ENCODE measurements around the gene CORO2A. TPM values are rescaled to one million over a fixed set of nuclear protein-coding genes. Genes with fewer than 3 reads are reported as not detected.
"Not testable (repeated sequence)": the region's sequence is repeated elsewhere in the genome, so short reads cannot be mapped to it uniquely, and the experiment has no call there.

Gene CORO2A
- total RNA-seq, 1 experiment from 2014 or later, result 30.5 TPM

GRCh38 chr9:98140503-98140902 lies 51.9 kb downstream of the CORO2A start:
- Histone ChIP-seq H3K36me3 (replicated peaks; ENCODE audit: control insufficient read depth, insufficient read depth, low read length) (peaks cover 2% of the 10 kb centered on the region), H3K4me3 (ENCODE audit: insufficient read depth, low read depth, low read length) (no peak overlapping the region), H3K27me3 (ENCODE audit: control insufficient read depth, insufficient read depth, low read length) (no peaks in the 10 kb centered on the region)
- DNase-seq, result no peak

GRCh38 chr9:98136489-98136888 lies 55.9 kb downstream of the CORO2A start:
- H3K36me3 ChIP-seq (replicated peaks; ENCODE audit: control insufficient read depth, insufficient read depth, low read length), result peaks cover 13% of the 10 kb centered on the region
- no peaks in the 10 kb centered on the region for H3K27me3 ChIP-seq (ENCODE audit: control insufficient read depth, insufficient read depth, low read length)
- DNase-seq, result no peak
- H3K4me3 ChIP-seq (ENCODE audit: insufficient read depth, low read depth, low read length), result no peak overlapping the region

- Histone ChIP-seq H3K27me3 (ENCODE audit: control insufficient read depth, insufficient read depth, low read length) (no peaks in the 10 kb centered on the region), H3K36me3 (replicated peaks; ENCODE audit: control insufficient read depth, insufficient read depth, low read length) (peaks cover 13% of the 10 kb centered on the region), H3K4me3 (ENCODE audit: insufficient read depth, low read depth, low read length) (no peak overlapping the region)
- DNase-seq, result no peak
Measured at GRCh38 chr9:98135938-98136337, 56.5 kb downstream of the CORO2A start.

GRCh38 chr9:98135558-98135934 lies 56.9 kb downstream of the CORO2A start:
- Histone ChIP-seq H3K4me3 (ENCODE audit: insufficient read depth, low read depth, low read length) (no peak overlapping the region), H3K36me3 (replicated peaks; ENCODE audit: control insufficient read depth, insufficient read depth, low read length) (peaks cover 13% of the 10 kb centered on the region), H3K27me3 (ENCODE audit: control insufficient read depth, insufficient read depth, low read length) (no peaks in the 10 kb centered on the region)
- DNase-seq, result no peak

GRCh38 chr9:98134702-98135557 lies 57.5 kb downstream of the CORO2A start:
- DNase-seq, result no peak
- no peaks in the 10 kb centered on the region for H3K27me3 ChIP-seq (ENCODE audit: control insufficient read depth, insufficient read depth, low read length)
- H3K36me3 ChIP-seq (replicated peaks; ENCODE audit: control insufficient read depth, insufficient read depth, low read length), result peaks cover 13% of the 10 kb centered on the region

GRCh38 chr9:98132806-98133631 lies 59.4 kb downstream of the CORO2A start:
- peaks cover 22% of the 10 kb centered on the region for H3K36me3 ChIP-seq (replicated peaks; ENCODE audit: control insufficient read depth, insufficient read depth, low read length)
- no peaks in the 10 kb centered on the region for H3K27me3 ChIP-seq (ENCODE audit: control insufficient read depth, insufficient read depth, low read length)
- no peak overlapping the region for H3K4me3 ChIP-seq (ENCODE audit: insufficient read depth, low read depth, low read length)
- peak; percentile 83 for DNase-seq

More at GRCh38 chr9:98134702-98135557, 57.5 kb downstream of the CORO2A start:
- H3K4me3 ChIP-seq (ENCODE audit: insufficient read depth, low read depth, low read length), result no peak overlapping the region

- Histone ChIP-seq H3K36me3 (replicated peaks; ENCODE audit: control insufficient read depth, insufficient read depth, low read length) (peaks cover 26% of the 10 kb centered on the region), H3K27me3 (ENCODE audit: control insufficient read depth, insufficient read depth, low read length) (no peaks in the 10 kb centered on the region), H3K4me3 (ENCODE audit: insufficient read depth, low read depth, low read length) (no peak overlapping the region)
- no peak for DNase-seq
Measured at GRCh38 chr9:98132158-98132557, 60.3 kb downstream of the CORO2A start.

- Histone ChIP-seq H3K4me3 (ENCODE audit: insufficient read depth, low read depth, low read length) (no peak overlapping the region), H3K36me3 (replicated peaks; ENCODE audit: control insufficient read depth, insufficient read depth, low read length) (peaks cover 29% of the 10 kb centered on the region), H3K27me3 (ENCODE audit: control insufficient read depth, insufficient read depth, low read length) (no peaks in the 10 kb centered on the region)
- no peak for DNase-seq
Measured at GRCh38 chr9:98130576-98131228, 61.7 kb downstream of the CORO2A start.

- not testable (repeated sequence) for DNase-seq; H3K27me3 ChIP-seq (ENCODE audit: control insufficient read depth, insufficient read depth, low read length); H3K4me3 ChIP-seq (ENCODE audit: insufficient read depth, low read depth, low read length)
- peaks cover 29% of the 10 kb centered on the region for H3K36me3 ChIP-seq (replicated peaks; ENCODE audit: control insufficient read depth, insufficient read depth, low read length)
Measured at GRCh38 chr9:98130060-98130459, 62.4 kb downstream of the CORO2A start.

GRCh38 chr9:98129451-98129881 lies 63.0 kb downstream of the CORO2A start:
- Histone ChIP-seq H3K4me3 (ENCODE audit: insufficient read depth, low read depth, low read length) (no peak overlapping the region), H3K27me3 (ENCODE audit: control insufficient read depth, insufficient read depth, low read length) (no peaks in the 10 kb centered on the region), H3K36me3 (replicated peaks; ENCODE audit: control insufficient read depth, insufficient read depth, low read length) (peaks cover 34% of the 10 kb centered on the region)
- DNase-seq, result no peak

- no peak for DNase-seq
- peaks cover 33% of the 10 kb centered on the region for H3K36me3 ChIP-seq (replicated peaks; ENCODE audit: control insufficient read depth, insufficient read depth, low read length)
- H3K4me3 ChIP-seq (ENCODE audit: insufficient read depth, low read depth, low read length), result no peak overlapping the region
- H3K27me3 ChIP-seq (ENCODE audit: control insufficient read depth, insufficient read depth, low read length), result no peaks in the 10 kb centered on the region
Measured at GRCh38 chr9:98128316-98128715, 64.1 kb downstream of the CORO2A start.

- peaks cover 27% of the 10 kb centered on the region for H3K36me3 ChIP-seq (replicated peaks; ENCODE audit: control insufficient read depth, insufficient read depth, low read length)
- DNase-seq, result no peak
- no peak overlapping the region for H3K4me3 ChIP-seq (ENCODE audit: insufficient read depth, low read depth, low read length)
- no peaks in the 10 kb centered on the region for H3K27me3 ChIP-seq (ENCODE audit: control insufficient read depth, insufficient read depth, low read length)
Measured at GRCh38 chr9:98127226-98127625, 65.2 kb downstream of the CORO2A start.

GRCh38 chr9:98124637-98125426 lies 67.6 kb downstream of the CORO2A start:
- H3K36me3 ChIP-seq (replicated peaks; ENCODE audit: control insufficient read depth, insufficient read depth, low read length), result peaks cover 24% of the 10 kb centered on the region
- no peak for DNase-seq
- no peak overlapping the region for H3K4me3 ChIP-seq (ENCODE audit: insufficient read depth, low read depth, low read length)

GRCh38 chr9:98124091-98124490 lies 68.3 kb downstream of the CORO2A start:
- not testable (repeated sequence) for H3K4me3 ChIP-seq (ENCODE audit: insufficient read depth, low read depth, low read length); DNase-seq; H3K27me3 ChIP-seq (ENCODE audit: control insufficient read depth, insufficient read depth, low read length)
- H3K36me3 ChIP-seq (replicated peaks; ENCODE audit: control insufficient read depth, insufficient read depth, low read length), result peaks cover 21% of the 10 kb centered on the region

More at GRCh38 chr9:98124637-98125426, 67.6 kb downstream of the CORO2A start:
- peaks cover 2% of the 10 kb centered on the region; the same call in 1 of the 2 replicates for H3K27me3 ChIP-seq (ENCODE audit: control insufficient read depth, insufficient read depth, low read length)

Data from H7 (cell line).